Activated CD4-positive, alpha-beta T cell treated with anti-CD3 and anti-CD28 coated beads, Interleukin-2, amount 50 U/mL, for 24 hours (primary cell): ENCODE data around the gene REPS2.

ENCODE experiments used
- DNase-seq, 2 donors: peaks; one replicate each; pipeline ENCODE4 v3.0.0-alpha.2; 2020; ENCODE audit warnings: low read depth in 1 of 2, low spot score in 1 of 2

REPS2 gene

GRCh38 chrX:17081511-17081910 is 135.1 kb downstream of the REPS2 start:
- no peak for DNase-seq

GRCh38 chrX:17081968-17082367 is 135.5 kb downstream of the REPS2 start:
- no peak for DNase-seq

DNA sequence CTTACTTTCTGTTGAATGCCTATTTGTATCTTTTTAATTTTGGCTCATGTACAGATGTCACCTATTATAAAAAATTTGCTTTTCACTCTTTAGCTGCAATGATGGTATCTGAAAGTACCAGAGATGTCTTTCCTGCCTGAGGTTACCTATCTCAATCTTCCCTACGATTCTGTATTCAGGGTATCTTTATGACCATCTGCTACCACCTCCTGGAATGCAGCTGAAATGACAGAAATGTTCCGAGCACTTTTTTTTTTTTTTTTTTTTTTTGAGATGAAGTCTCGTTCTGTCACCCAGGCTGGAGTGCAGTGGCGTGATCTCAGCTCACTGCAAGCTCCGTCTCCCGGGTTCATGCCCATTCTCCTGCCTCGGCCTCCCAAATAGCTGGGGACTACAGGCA is 136.4 kb downstream of the REPS2 start:
- DNase-seq = no peak

DNA sequence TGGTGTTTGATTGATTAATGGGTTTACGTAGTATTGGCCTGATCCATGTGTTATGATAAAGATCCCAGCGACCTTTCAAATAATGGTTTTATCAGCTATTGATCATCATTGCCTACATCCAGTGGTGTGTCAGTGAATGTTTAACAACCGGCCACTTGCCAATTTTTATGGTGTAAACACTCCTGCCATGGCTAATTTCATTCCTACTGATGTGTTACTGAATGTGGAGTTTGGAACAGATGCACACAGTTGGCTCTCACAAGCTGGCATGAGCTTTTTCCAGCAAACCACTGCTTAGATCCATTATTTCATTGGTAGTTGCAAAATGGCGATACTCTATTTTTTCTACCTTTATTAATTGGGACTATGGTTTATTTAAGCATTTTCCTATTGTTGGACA is 139.9 kb downstream of the REPS2 start:
- DNase-seq = no peak

- DNase-seq = no peak
These were observed 148.7 kb downstream of the REPS2 start for GRCh38 chrX:17095161-17095560.

DNA sequence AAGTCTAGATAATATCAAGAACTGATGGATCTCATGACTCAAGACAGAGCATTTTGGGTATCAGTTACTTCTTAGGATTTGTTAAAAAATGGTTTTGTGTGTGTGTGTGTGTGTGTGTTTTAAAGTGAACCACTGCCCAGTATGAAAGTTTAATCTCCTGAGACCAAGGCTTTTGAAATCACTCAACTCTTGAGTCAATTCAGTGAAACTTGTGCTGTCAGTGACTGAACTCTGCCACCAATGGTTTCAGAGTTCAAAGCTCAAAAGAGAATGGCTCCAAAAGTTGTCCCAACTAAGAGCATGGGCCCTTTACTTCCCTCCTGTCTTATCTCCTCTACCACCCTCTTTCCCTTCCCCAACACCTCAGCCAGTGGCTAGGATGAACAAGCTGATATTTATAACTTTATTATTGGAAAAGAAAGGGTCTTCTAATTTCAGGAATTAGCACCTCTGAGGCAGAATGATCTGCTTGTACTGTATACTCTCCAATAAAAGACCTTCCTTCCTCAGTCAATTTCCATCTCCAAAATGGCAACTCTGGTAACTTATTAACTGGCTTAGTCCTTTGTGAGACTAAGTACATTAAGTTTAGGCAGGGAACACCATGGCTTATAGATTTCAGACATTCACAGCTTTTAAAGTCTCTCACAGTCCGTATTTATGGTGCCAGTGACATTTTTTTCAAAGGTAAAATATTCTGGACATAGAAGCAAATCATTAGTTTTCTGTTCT is 152.2 kb downstream of the REPS2 start:
- DNase-seq = no peak

GRCh38 chrX:17104433-17104832 is 158.0 kb downstream of the REPS2 start:
- no peak for DNase-seq

- no peak for DNase-seq
These were observed 174.4 kb downstream of the REPS2 start for GRCh38 chrX:17120816-17121215.

DNA sequence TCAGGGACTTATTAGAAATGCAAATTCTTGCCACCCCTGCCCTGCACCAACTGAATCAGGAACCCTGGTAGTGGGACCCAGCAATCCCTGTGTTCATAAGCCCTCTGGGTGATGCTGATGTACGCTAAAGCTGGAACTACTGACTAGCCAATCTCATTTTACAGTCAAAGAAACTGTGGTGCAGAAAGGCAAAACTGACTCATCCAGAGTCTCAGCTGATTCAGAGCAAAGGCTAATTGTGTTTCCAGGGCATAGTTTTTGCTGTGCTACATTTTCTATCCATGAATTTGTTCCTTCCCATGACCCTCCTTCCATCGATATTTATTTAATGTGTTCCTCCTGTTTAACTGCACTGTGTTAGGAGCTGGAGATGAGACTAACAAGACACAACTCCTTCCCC is 207.5 kb downstream of the REPS2 start:
- no peak for DNase-seq

GRCh38 chrX:17160975-17161374 is 214.5 kb downstream of the REPS2 start:
- DNase-seq = no peak

DNA sequence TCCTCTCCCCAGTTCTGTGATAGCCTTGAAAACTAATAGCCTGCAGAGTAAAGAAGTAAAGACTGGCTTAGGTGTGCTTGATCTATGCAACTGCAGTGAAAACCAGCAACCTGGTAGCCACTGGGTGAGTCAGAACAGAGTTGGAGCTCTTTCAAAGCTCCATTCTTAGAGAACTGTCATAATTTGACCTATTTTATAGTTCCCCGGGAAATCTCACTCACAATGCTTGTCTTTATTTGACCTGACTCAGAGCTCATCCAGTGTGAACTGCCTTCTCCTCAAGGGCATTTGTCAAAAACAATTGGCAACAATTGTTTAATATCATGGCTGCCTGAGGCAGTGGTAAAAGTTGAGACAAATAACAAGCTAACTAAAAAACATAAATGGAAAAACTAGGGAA is 215.5 kb downstream of the REPS2 start:
- DNase-seq = no peak

DNA sequence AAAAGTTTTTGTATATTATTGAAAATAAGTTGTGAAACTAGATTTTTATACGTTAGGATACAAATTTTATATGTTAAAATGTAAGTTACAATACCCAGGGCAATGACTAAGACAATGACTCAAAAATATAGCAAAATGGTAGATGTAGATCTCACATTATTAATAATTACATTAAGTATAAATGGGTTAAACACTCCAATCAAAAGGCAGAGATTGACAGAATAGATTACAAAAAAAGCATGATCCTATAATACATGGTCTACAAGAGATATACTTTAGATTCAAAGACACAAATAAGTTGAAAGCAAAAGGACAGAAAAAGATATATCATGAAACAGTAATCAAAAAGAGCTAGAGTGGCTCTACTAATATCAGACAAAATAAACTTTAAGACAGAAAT is 217.6 kb downstream of the REPS2 start:
- DNase-seq = no peak

GRCh38 chrX:17164941-17165340 is 218.5 kb downstream of the REPS2 start:
- DNase-seq = no peak

GRCh38 chrX:17167915-17168314 is 221.5 kb downstream of the REPS2 start:
- no peak for DNase-seq

DNA sequence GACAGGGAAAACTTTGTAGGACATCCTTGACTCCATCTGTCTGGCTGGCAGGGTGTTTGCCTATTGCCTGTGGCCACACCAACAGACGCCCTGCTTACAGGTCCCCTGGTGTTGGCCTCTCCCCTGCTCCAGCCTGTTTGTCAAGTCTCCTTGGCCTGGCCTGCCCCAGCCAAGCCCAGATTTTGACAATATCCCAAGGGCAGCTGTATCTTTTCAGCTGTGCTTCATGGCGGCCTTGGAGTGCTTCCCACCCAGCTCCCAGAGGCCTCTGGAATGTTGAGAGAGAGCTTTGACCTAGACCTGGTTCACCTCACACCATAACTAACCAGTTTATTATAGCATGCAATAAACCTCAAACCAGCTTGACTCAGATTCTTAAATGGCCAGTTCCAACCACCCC is 224.5 kb downstream of the REPS2 start:
- DNase-seq = no peak

- no peak for DNase-seq
These were observed 228.2 kb downstream of the REPS2 start for GRCh38 chrX:17174671-17175070.

GRCh38 chrX:17182317-17182716 is 235.9 kb downstream of the REPS2 start:
- no peak for DNase-seq

DNA sequence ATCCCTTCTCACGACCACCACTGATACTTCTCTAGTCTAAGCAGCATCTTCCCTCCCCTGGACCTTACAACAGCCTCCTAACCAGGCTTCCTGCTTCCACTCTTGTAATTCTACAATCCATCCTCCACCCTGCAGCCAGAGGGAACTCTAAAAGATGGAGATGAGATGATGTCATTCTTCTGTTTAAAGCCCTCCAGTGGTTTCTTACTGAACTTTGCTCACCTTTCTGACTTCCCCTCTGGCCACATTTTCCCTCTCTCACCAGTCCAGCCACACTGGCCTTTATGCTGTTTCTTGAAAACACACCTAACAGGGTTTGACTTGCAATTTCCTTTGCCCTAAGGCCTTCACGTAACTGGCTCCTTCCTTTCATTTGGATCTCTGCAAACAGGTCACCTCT is 237.1 kb downstream of the REPS2 start:
- no peak for DNase-seq

- no peak for DNase-seq
These were observed 239.0 kb downstream of the REPS2 start for GRCh38 chrX:17185431-17185830.

GRCh38 chrX:17187136-17187756 is 240.8 kb downstream of the REPS2 start:
- DNase-seq = no peak

GRCh38 chrX:17192106-17192505 is 245.6 kb downstream of the REPS2 start:
- no peak for DNase-seq
